Nephron (organoid): ENCODE results near the gene TBC1D5.
"Not testable (repeated sequence)": the region's sequence is repeated elsewhere in the genome, so short reads cannot be mapped to it uniquely, and the experiment has no call there.

Experiments
- H3K27ac Mint-ChIP-seq, 3 experiments: 2 replicates each; pipeline ENCODE4 v1.8.0; 2020; ENCODE audit warnings: mixed read lengths in 3 of 3, mild to moderate bottlenecking in 2 of 3, moderate library complexity in 1 of 3
- H3K27me3 Mint-ChIP-seq: 2 replicates; pipeline ENCODE4 v1.8.0; 2021; ENCODE audit warnings: low read depth, mild to moderate bottlenecking, moderate library complexity, mixed read lengths
- H3K36me3 Mint-ChIP-seq: 2 replicates; pipeline ENCODE4 v1.8.0; 2020; ENCODE audit warnings: low read depth, mixed read lengths
- H3K4me1 Mint-ChIP-seq: 2 replicates; pipeline ENCODE4 v1.8.0; 2020; ENCODE audit warnings: mixed read lengths
- H3K4me3 Mint-ChIP-seq, 3 experiments: 2 replicates each; pipeline ENCODE4 v1.8.0; 2020; ENCODE audit warnings: mild to moderate bottlenecking in 3 of 3, mixed read lengths in 3 of 3, moderate library complexity in 2 of 3
- H3K9me3 Mint-ChIP-seq: 2 replicates; pipeline ENCODE4 v1.8.0; 2020; ENCODE audit warnings: mixed read lengths
- CTCF ChIP-seq, 3 experiments: fragments of 200-600 bp; sonication (generic); IDR thresholded peaks; one replicate each; pipeline ENCODE4 v1.5.0; 2021; ENCODE audit warnings: antibody characterized with exemption in 3 of 3; ENCODE audit not compliant: unreplicated experiment in 3 of 3

The TBC1D5 gene

GRCh38 chr3:17544632-17545031 is 197.8 kb downstream of the TBC1D5 start:
- H3K36me3 Mint-ChIP-seq = peaks cover 8% of the 10 kb centered on the region
- H3K9me3 Mint-ChIP-seq = peaks cover 2% of the 10 kb centered on the region
- H3K27ac Mint-ChIP-seq = no peak overlapping the region
- no peaks in the 10 kb centered on the region for H3K4me1 Mint-ChIP-seq
- peak in 1 of 3 experiments; percentile 31 for TF ChIP-seq CTCF (IDR thresholded peaks at IDR 0.05; ENCODE audit: unreplicated experiment in 3 of 3)
- H3K4me3 Mint-ChIP-seq = no peak overlapping the region
- H3K27me3 Mint-ChIP-seq = no peaks in the 10 kb centered on the region

- Mint-ChIP-seq H3K27ac (no peak overlapping the region), H3K36me3 (peaks cover 11% of the 10 kb centered on the region), H3K9me3 (peaks cover 2% of the 10 kb centered on the region), H3K4me1 (no peaks in the 10 kb centered on the region), H3K4me3 (no peak overlapping the region), H3K27me3 (no peaks in the 10 kb centered on the region)
- no peak for TF ChIP-seq CTCF (IDR thresholded peaks at IDR 0.05; ENCODE audit: unreplicated experiment in 3 of 3)
Measured at GRCh38 chr3:17542591-17542990, 199.8 kb downstream of the TBC1D5 start.

- no peak for TF ChIP-seq CTCF (IDR thresholded peaks at IDR 0.05; ENCODE audit: unreplicated experiment in 3 of 3)
- H3K4me3 Mint-ChIP-seq = no peak overlapping the region
Measured at GRCh38 chr3:17539436-17539835, 203.0 kb downstream of the TBC1D5 start.

GRCh38 chr3:17535274-17535673 is 207.2 kb downstream of the TBC1D5 start:
- no peak overlapping the region for H3K4me3 Mint-ChIP-seq

More at GRCh38 chr3:17539436-17539835, 203.0 kb downstream of the TBC1D5 start:
- no peaks in the 10 kb centered on the region for H3K4me1 Mint-ChIP-seq
- H3K9me3 Mint-ChIP-seq = peaks cover 2% of the 10 kb centered on the region
- H3K27ac Mint-ChIP-seq = no peak overlapping the region
- H3K36me3 Mint-ChIP-seq = peaks cover 11% of the 10 kb centered on the region
- no peaks in the 10 kb centered on the region for H3K27me3 Mint-ChIP-seq

GRCh38 chr3:17532446-17532845 is 210.0 kb downstream of the TBC1D5 start:
- not testable (repeated sequence) for H3K27ac Mint-ChIP-seq, H3K27me3 Mint-ChIP-seq, H3K4me1 Mint-ChIP-seq, H3K4me3 Mint-ChIP-seq, H3K36me3 Mint-ChIP-seq, H3K9me3 Mint-ChIP-seq

More at GRCh38 chr3:17535274-17535673, 207.2 kb downstream of the TBC1D5 start:
- TF ChIP-seq CTCF (IDR thresholded peaks at IDR 0.05; ENCODE audit: unreplicated experiment in 3 of 3) = no peak
- Mint-ChIP-seq H3K27me3 (no peaks in the 10 kb centered on the region), H3K9me3 (no peaks in the 10 kb centered on the region), H3K36me3 (peaks cover 8% of the 10 kb centered on the region), H3K27ac (no peak overlapping the region), H3K4me1 (no peaks in the 10 kb centered on the region)

- H3K27me3 Mint-ChIP-seq = no peaks in the 10 kb centered on the region
- H3K4me3 Mint-ChIP-seq = no peak overlapping the region
- peaks cover 6% of the 10 kb centered on the region for H3K36me3 Mint-ChIP-seq
- H3K4me1 Mint-ChIP-seq = no peaks in the 10 kb centered on the region
- no peak for TF ChIP-seq CTCF (IDR thresholded peaks at IDR 0.05; ENCODE audit: unreplicated experiment in 3 of 3)
- no peak overlapping the region for H3K27ac Mint-ChIP-seq
- H3K9me3 Mint-ChIP-seq = no peaks in the 10 kb centered on the region
Measured at GRCh38 chr3:17529677-17530076, 212.8 kb downstream of the TBC1D5 start.
